Measurements from ENCODE around the gene KLHL3. TPM values are rescaled to one million over a fixed set of nuclear protein-coding genes. Genes with fewer than 3 reads are reported as not detected.

The KLHL3 gene
- total RNA-seq, 1 donor from 2014 or later: 19.3 TPM

- no peak for DNase-seq (ENCODE audit: low read depth in 2 of 2)
Observed at GRCh38 chr5:137583129-137583528, 152.8 kb downstream of the KLHL3 start.

- no peak for DNase-seq (ENCODE audit: low read depth in 2 of 2)
Observed at GRCh38 chr5:137582218-137582617, 153.7 kb downstream of the KLHL3 start.

DNA sequence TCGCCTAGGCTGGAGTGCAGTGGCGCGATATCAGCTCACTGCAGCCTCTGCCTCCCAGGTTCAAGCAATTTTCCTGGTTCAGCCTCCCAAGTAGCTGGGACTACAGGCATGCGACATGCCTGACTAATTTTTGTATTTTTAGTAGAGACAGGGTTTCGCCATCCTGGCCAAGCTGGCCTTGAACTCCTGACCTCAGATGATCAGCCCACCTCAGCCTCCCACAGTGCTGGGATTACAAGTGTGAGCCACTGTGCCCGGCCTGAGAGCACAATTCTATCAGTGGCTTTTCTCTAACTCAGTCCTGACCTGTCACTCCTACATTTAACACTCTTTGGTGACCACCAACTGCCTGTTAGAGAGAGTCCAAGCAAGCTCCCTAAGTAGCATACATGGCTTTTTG lies 154.1 kb downstream of the KLHL3 start:
- no peak for DNase-seq (ENCODE audit: low read depth in 2 of 2)

DNA sequence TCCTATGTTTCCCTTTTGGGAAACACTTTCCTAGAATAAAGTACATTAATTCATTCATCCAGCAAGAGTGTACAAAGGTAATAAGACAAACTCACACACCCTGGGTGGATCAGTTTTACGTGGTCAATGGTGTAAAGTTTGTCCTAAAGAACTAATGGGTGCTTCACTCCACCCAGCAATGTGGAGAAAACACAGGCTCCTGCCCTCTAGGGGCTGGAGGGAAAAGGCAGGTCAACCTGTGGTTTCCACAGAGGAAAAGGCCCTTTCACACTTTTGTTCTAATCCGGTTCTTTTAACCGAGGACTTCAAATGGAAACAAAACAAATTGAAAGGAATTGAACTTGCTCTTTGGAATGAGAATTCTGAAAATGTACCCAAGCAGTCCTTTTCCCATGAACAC lies 155.9 kb downstream of the KLHL3 start:
- no peak for DNase-seq (ENCODE audit: low read depth in 2 of 2)

- DNase-seq (ENCODE audit: low read depth in 2 of 2): peak in 1 of 2 donors; percentile 22
Observed at GRCh38 chr5:137575847-137576246, 160.0 kb downstream of the KLHL3 start.

GRCh38 chr5:137575211-137575610 lies 160.7 kb downstream of the KLHL3 start:
- no peak for DNase-seq (ENCODE audit: low read depth in 2 of 2)

DNA sequence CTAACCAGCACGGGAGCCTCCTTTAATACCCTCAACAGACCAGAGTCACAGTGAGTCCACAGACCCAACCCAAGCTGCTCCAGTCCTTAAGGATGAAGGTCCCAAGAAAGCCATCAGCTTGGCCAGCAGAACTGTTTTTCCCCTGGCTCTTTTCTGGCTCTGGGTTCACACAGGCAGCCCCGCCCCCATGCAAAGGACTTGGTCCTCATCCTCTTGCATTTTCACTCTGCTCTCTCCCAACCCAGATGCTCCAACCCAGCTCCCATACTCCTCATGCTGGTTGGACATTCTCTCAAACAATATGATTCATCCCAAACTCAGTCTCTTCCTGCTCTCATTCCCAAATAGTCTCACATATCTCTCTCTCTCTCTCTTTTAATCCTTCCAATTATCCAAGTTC lies 162.5 kb downstream of the KLHL3 start:
- no peak for DNase-seq (ENCODE audit: low read depth in 2 of 2)

DNA sequence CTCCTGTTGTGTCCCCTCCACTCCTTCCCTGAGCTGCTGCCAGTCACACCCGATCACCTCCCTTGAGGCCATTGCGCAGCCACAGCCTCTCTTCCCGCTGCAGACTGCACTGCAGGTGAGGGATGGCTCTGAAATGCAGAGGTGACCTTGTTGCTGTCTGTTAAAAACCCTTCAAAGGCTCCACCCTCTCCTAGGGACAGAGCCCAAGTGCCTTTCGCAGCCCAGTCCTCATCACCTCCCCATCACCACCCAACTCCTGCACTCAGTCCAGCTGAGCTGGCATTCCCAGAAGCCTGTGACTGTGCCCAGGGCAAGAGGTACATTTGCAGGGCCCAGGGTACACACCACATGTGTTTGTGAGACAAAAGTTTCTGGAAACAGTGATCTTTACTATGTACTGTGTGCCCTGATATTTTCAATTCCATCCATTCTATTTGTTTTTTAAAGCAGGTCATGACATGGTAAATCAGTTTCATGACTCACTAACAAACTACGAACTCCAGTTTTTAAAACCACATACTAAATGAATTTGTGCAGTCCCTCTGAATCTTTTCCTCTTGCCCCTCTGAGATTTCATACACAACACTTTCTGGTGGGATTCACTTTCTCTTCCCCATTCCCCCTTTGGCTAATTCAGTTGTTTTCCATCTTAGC lies 163.7 kb downstream of the KLHL3 start:
- no peak for DNase-seq (ENCODE audit: low read depth in 2 of 2)

- no peak for DNase-seq (ENCODE audit: low read depth in 2 of 2)
Observed at GRCh38 chr5:137570070-137570469, 165.8 kb downstream of the KLHL3 start.

Other genes starting within 250 kb of the KLHL3 start
- 1.0 and 1.3 TPM in 2 replicates for gene SPOCK1, start 236.8 kb downstream of the KLHL3 start, total RNA-seq
- gene HNRNPA0, start 18.3 kb upstream of the KLHL3 start, total RNA-seq: 13.0 and 18.6 TPM in 2 replicates
- gene MYOT, start 131.8 kb upstream of the KLHL3 start, total RNA-seq: not detected in 2 replicates
- not detected in 2 replicates for gene PKD2L2, start 153.4 kb upstream of the KLHL3 start, total RNA-seq